HG02870 (cell line): Measurements from ENCODE around the gene MID1IP1.

Experiments used
- ATAC-seq: cut with Tn5 transposase; IDR thresholded peaks from one replicate; pipeline ENCODE4 v1.9.1; 2021; ENCODE audit warnings: mild to moderate bottlenecking, moderate library complexity; ENCODE audit not compliant: unreplicated experiment

The MID1IP1 gene

DNA sequence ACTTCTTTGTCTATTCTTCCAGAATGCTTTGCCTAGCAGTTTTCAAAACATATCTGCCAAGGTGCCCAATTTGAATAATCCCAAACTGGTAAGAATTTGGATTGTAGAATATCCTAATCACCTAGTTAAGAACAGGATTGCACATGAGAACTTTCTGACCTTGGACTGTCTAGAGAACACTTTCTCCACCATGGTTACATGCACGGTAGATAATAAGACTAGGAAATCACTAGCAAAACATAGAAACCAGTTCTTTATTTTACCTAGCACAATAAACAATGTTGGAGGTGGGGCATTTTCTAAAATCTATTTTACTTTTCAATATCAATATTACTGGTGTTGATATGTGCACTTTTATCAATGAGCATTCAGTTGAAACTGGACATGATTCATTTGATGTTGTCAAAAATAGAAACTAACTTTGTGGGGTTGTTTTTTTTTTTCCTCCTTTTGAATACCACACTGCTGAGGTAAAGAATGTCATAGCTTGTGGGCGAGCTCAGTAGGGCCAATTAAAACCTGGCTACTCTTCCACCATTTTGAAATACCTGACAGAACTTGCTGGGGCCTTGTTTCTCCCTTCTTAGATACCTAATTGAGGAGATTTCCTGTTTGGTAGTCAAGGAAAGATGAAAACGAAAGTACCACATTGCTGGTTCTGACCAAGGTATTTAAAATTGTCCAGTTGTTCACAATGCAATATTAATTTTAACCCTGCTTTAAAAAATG lies 10.4 kb downstream of the MID1IP1 start:
- no peak for ATAC-seq

- no peak for ATAC-seq
These were observed 14.9 kb downstream of the MID1IP1 start for GRCh38 chrX:38816155-38816554.

DNA sequence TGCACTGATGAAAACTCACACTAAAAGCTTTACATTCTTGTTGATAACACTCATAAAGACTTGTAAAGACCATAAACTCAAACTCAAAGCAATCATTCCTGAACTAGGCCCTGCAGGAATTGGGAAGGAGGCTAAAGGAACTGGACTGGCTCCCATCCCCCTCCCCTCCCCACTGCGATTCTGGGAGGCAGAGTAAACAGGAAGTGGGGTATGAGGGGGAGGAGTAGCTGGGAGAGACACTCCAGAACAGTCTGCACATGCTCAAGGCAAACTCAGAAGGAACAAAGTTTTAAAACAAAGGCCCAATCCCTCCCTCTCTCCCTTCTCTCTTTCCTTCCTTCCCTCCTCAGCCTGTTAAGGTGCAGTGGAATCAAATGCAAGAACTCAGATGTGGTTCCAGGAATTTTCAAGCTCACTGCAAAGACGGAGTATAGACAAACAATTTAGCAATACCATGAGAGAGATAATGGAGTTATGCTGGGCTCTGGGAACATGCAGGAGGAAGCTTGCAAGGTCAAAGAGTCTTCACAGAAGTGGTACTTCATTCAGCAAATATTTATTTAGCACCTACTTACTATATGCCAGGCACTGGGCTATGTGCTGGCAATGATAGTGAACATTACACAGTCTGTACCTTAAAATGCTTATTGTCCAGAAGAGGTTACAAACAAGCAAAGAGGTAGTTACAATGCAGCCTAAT lies 15.9 kb downstream of the MID1IP1 start:
- ATAC-seq: no peak

DNA sequence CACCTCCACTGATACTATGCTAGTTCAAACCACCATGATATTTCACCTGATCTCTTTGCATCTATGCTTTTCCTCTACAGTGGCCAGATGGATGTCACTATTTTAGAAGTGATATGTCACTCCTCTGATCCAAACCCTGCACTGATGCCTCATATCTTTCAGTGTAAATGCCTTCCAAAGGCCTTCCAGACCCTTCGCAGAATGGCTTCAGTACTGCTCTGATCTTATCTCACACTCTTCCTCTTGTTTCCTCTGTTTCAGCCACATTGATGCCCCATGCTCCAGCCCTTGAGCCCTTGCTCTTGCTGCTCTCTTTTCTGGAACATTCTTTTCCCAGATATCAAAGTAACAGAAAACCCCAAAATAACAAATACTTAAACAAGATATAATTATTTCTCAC lies 17.9 kb downstream of the MID1IP1 start:
- ATAC-seq: no peak

DNA sequence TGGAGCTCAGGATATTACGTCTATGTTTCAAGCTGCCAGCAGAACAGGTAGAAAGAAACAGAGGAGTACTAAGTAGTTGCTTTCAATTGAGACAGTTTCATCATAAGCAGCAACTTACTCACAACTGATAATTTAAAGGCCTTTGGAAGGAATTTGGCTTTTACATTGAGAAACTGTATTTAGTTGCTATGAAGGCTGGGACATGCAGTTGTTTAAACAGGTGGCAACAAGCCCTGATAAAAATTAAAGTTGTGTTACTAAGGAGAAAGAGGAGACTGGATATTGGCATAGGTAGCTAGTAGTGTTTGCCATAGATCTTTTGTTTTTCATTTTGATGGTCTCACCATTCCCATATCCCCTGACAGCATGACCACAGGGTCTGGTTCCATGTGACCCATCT lies 18.4 kb downstream of the MID1IP1 start:
- ATAC-seq: no peak

- ATAC-seq: no peak
These were observed 19.5 kb downstream of the MID1IP1 start for GRCh38 chrX:38820751-38821150.

GRCh38 chrX:38824176-38824575 lies 22.9 kb downstream of the MID1IP1 start:
- ATAC-seq: no peak

- ATAC-seq: no peak
These were observed 30.7 kb downstream of the MID1IP1 start for GRCh38 chrX:38831949-38832348.

- ATAC-seq: no peak
These were observed 36.1 kb downstream of the MID1IP1 start for GRCh38 chrX:38837389-38837788.

DNA sequence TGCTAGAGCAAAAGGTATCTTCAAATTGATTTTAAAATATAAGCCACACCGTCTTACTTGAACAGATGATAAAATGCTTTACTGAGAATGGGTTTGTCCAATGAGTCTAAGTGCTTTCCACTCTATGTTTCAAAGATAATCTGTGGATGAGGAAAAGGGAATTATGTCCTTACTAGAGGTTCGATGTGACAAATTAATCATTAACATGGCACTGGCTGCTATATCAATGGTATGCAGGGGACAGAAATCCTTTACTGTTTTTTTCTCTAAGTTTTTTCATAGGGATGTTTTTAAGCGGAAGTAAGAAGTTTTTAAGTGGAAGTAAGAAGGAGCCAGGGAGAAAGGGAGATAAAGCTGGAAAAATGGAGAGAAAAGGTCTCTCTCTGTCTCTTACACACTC lies 38.0 kb downstream of the MID1IP1 start:
- ATAC-seq: no peak

DNA sequence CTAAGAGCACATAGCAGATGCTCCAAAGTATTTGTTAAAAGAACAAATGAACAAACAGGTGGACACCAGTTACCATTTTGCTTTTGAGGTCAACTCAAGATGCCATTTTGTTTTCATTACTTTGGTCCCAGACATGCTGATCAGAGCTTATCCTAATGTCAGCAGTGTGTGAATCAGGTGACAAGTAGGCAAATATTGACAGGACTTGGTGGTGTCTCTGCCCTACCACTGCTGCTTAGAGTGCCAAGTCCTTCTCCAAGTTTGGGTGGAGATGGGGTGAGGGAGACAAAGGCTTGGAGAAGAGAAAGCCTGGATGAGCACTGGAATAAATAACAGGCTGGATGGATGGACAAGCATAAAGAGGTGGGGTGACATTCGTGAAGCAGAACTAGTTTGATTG lies 38.7 kb downstream of the MID1IP1 start:
- ATAC-seq: no peak

- no peak for ATAC-seq
These were observed 40.5 kb downstream of the MID1IP1 start for GRCh38 chrX:38841750-38842149.

- ATAC-seq: no peak
These were observed 44.2 kb downstream of the MID1IP1 start for GRCh38 chrX:38845426-38845825.

DNA sequence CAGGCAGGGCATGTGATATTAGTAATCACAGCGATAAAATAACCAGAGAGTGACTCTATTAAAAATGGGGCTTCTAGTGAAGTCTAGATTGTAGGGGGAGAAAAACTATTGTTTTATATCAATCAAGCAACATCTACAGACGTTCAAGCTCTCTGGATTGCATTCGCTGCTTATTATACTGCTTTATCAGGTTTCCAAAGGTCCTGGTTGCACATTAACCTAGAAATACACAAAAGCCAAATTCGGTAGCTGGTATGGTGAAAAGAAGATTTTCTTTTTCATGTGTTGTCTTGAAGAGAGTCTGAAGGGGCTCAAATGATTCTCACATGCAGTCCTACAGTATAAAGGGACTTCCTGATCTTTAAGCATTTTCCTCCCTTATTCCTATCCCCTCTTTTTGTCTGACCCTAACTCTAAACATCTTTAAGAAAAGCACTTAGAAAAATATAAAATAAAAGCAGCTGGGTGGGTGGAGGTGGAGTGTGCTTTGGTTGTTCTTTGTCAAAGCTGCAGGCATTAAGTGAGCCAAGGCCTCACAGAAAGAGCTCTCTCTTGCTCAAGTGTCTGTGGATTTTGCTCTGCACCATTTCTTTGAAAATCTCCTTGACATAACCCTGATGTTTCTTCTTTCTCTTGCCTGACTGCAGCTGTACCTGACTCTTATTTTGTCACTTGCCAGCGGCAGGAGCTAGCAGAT lies 46.1 kb downstream of the MID1IP1 start:
- no peak for ATAC-seq

GRCh38 chrX:38847903-38848230 lies 46.6 kb downstream of the MID1IP1 start:
- ATAC-seq: no peak

GRCh38 chrX:38848671-38849455 lies 47.6 kb downstream of the MID1IP1 start:
- no peak for ATAC-seq

GRCh38 chrX:38850807-38851544 lies 49.7 kb downstream of the MID1IP1 start:
- ATAC-seq: no peak

DNA sequence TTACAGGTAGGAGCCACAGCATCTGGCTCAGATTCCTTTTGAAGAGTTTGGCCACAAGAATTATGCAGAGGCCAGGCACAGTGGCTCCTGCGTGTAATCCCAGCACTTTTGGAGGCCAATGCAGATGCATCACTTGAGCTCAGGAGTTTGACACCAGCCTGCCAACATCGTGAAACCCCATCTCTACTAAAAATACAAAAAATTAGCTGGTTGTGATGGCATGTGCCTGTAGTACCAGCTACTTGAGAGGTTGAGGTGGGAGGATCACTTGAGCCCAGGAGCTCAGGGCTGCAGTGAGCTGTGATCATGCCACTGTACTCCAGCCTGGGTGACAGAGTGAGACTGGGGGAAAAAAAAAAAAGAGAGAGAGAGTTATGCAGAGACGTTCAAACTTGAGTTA lies 53.0 kb downstream of the MID1IP1 start:
- no peak for ATAC-seq
